Testis (tissue), 3 donors: ENCODE measurements around the gene CHKA. TPM values are rescaled to one million over a fixed set of nuclear protein-coding genes. Genes with fewer than 3 reads are reported as not detected.

ENCODE experiments used
- DNase-seq: peaks from one replicate; pipeline ENCODE4 v3.0.0-alpha.2; 2019
- H3K27ac ChIP-seq, 2 donors: fragments of 200-600 bp; sonication (generic); one replicate each; pipeline ENCODE4 v1.5.1; 2019
- H3K27me3 ChIP-seq: fragments of 200-600 bp; sonication (generic); one replicate; pipeline ENCODE4 v1.5.1; 2019
- H3K36me3 ChIP-seq: fragments of 200-600 bp; sonication (generic); one replicate; pipeline ENCODE4 v1.5.1; 2017; ENCODE audit warnings: low read depth; ENCODE audit errors: missing control alignments
- H3K4me1 ChIP-seq: fragments of 200-600 bp; sonication (generic); one replicate; pipeline ENCODE4 v1.5.1; 2019
- H3K4me3 ChIP-seq, 2 donors: fragments of 200-600 bp; sonication (generic); one replicate each; pipeline ENCODE4 v1.5.1; 2017 to 2019
- H3K9me3 ChIP-seq: fragments of 200-600 bp; sonication (generic); one replicate; pipeline ENCODE4 v1.5.1; 2017
- CTCF ChIP-seq, 3 experiments: fragments of 450-650 bp in 2 of 3; fragments of 200-600 bp in 1 of 3; sonication (generic) in 1 of 3; IDR thresholded peaks; one replicate each; pipeline ENCODE4 v1.5.1; 2016 to 2019; ENCODE audit warnings: antibody characterized with exemption in 3 of 3, mild to moderate bottlenecking in 2 of 3, moderate library complexity in 1 of 3
- POLR2A ChIP-seq: fragments of 450-650 bp; IDR thresholded peaks from one replicate; pipeline ENCODE4 v1.6.1; 2017; ENCODE audit warnings: antibody characterized with exemption, mild to moderate bottlenecking, moderate library complexity
- WGBS, 2 donors: methylation state at CpG; one replicate each; pipeline ENCODE4 v1.1.5; 2018; 5-methylcytosine and 5-hydroxymethylcytosine counted together
- intact Hi-C: fragments of 100-400 bp; cut with DNase I; formaldehyde crosslinking; loops from one replicate; pipeline ENCODE4 v1.15.1; 2023; ENCODE audit warnings: low total_unique reads
- polyA plus RNA-seq: library from polyadenylated mRNA; stranded (reverse); fragments of 350-450 nt; fragmentation: Illumina TruSeq; extraction: RNeasy Lipid Tissue Mini Kit (QIAGEN cat#74804); gene quantifications from one replicate; pipeline ENCODE4 v1.2.3, GENCODE V29; 2014; ENCODE audit warnings: low read depth, low replicate concordance; ENCODE audit not compliant: insufficient read depth
- total RNA-seq, 2 donors: library from RNA; depleted of rRNA; stranded (reverse); fragments of >200 nt; gene quantifications; one replicate each; pipeline ENCODE4 v1.2.3, GENCODE V29; 2016

CHKA gene
- total and polyA plus RNA-seq, 3 donors from 2014 or later: 145 to 200 (median 180) TPM

- no peak for TF ChIP-seq CTCF (IDR thresholded peaks at IDR 0.05)
- no peak for TF ChIP-seq POLR2A
- Histone ChIP-seq H3K4me3 (peak overlapping the region; percentile 67 to 74), H3K36me3 (no peaks in the 10 kb centered on the region), H3K27ac (peak overlapping the region; percentile 74 to 93), H3K27me3 (no peaks in the 10 kb centered on the region), H3K4me1 (peaks cover 32% of the 10 kb centered on the region), H3K9me3 (no peaks in the 10 kb centered on the region)
- 2 to 7% methylated on average over 12 to 48 of the region's 73 CpGs for WGBS, 2 donors
- intact Hi-C loops: no loop called here
- DNase-seq: peak; percentile 71
Observed at GRCh38 chr11:68120273-68121066, 718 bp downstream of the CHKA start.

GRCh38 chr11:68118706-68119448 is 2.3 kb downstream of the CHKA start:
- peak overlapping the region; percentile 17 to 29 for H3K27ac ChIP-seq
- peak overlapping the region in 1 of 2 donors; percentile 67 for H3K4me3 ChIP-seq
- no peak for DNase-seq
- intact Hi-C loops: no loop called here
- TF ChIP-seq CTCF (IDR thresholded peaks at IDR 0.05) (no peak), POLR2A (no peak)
- H3K36me3 ChIP-seq: no peaks in the 10 kb centered on the region
- H3K9me3 ChIP-seq: no peaks in the 10 kb centered on the region
- 36 to 37% methylated on average over 4 of the region's 4 CpGs for WGBS, 2 donors
- peaks cover 22% of the 10 kb centered on the region for H3K4me1 ChIP-seq
- H3K27me3 ChIP-seq: no peaks in the 10 kb centered on the region

GRCh38 chr11:68117853-68118470 is 3.2 kb downstream of the CHKA start:
- TF ChIP-seq CTCF (IDR thresholded peaks at IDR 0.05) (no peak), POLR2A (no peak)

GRCh38 chr11:68116974-68117373 is 4.2 kb downstream of the CHKA start:
- H3K36me3 ChIP-seq: no peaks in the 10 kb centered on the region
- TF ChIP-seq CTCF (IDR thresholded peaks at IDR 0.05): no peak
- TF ChIP-seq POLR2A: no peak
- no peak for DNase-seq
- no peak overlapping the region for H3K27ac ChIP-seq
- H3K27me3 ChIP-seq: no peaks in the 10 kb centered on the region
- intact Hi-C loops: no loop called here
- WGBS, 2 donors: 64 to 71% methylated on average over 3 of the region's 3 CpGs
- H3K9me3 ChIP-seq: no peaks in the 10 kb centered on the region
- H3K4me3 ChIP-seq: no peak overlapping the region
- H3K4me1 ChIP-seq: peaks cover 12% of the 10 kb centered on the region

More at GRCh38 chr11:68117853-68118470, 3.2 kb downstream of the CHKA start:
- H3K36me3 ChIP-seq: no peaks in the 10 kb centered on the region
- no peak overlapping the region for H3K4me3 ChIP-seq
- DNase-seq: no peak
- H3K4me1 ChIP-seq: peaks cover 18% of the 10 kb centered on the region
- intact Hi-C loops: no loop called here
- 77 to 78% methylated on average over 11 of the region's 11 CpGs for WGBS, 2 donors
- no peak overlapping the region for H3K27ac ChIP-seq
- no peaks in the 10 kb centered on the region for H3K9me3 ChIP-seq
- H3K27me3 ChIP-seq: no peaks in the 10 kb centered on the region
